K562 (cell line): ENCODE results near the gene CTDSPL2. TPM values are rescaled to one million over a fixed set of nuclear protein-coding genes. Genes with fewer than 3 reads are reported as not detected.

Experiments
- ATF1 ChIP-seq, 2 experiments: fragments of 450-650 bp in 1 of 2; IDR thresholded peaks; 2 replicates each; pipeline ENCODE4 v1.6.1; 2016; ENCODE audit warnings: missing compliant biosample characterization in 1 of 2, missing genetic modification characterization in 1 of 2
- BACH1 ChIP-seq: fragments of 200-800 bp; sonication (Bioruptor generic); IDR thresholded peaks from 2 replicates; pipeline ENCODE4 v1.6.1; 2016; ENCODE audit warnings: missing genetic modification characterization, missing compliant biosample characterization
- CBX1 ChIP-seq: sonication (generic); IDR thresholded peaks from 2 replicates; pipeline ENCODE4 v1.6.1; 2016; ENCODE audit warnings: antibody characterized with exemption, low read depth, mild to moderate bottlenecking
- CEBPB ChIP-seq: fragments of 450-650 bp; IDR thresholded peaks from 2 replicates; pipeline ENCODE4 v1.6.1; 2016; ENCODE audit warnings: missing genetic modification characterization, missing compliant biosample characterization
- MTA3 ChIP-seq: fragments of 450-650 bp; formaldehyde crosslinking; IDR thresholded peaks from 2 replicates; pipeline ENCODE4 v1.6.1; 2017; ENCODE audit warnings: mild to moderate bottlenecking, borderline replicate concordance
- NRF1 ChIP-seq, 2 experiments: fragments of 450-650 bp; IDR thresholded peaks in 1 of 2; conservative IDR thresholded peaks in 1 of 2; 2 replicates each; pipeline ENCODE4 v1.6.1; 2014; ENCODE audit warnings: mild to moderate bottlenecking in 2 of 2
- PCBP1 ChIP-seq: fragments of 200-400 bp; formaldehyde crosslinking; IDR thresholded peaks from 2 replicates; pipeline ENCODE4 v1.6.1; 2018; ENCODE audit warnings: mild to moderate bottlenecking, low read depth, low read length; ENCODE audit not compliant: poor library complexity, severe bottlenecking
- SLC30A9 ChIP-seq: fragments of 250-450 bp; sonication (Bioruptor Pico); IDR thresholded peaks from 2 replicates; pipeline ENCODE4 v1.8.0; 2022; ENCODE audit warnings: mild to moderate bottlenecking, moderate library complexity
- SMAD4 ChIP-seq: fragments of 250-450 bp; sonication (Bioruptor Pico); conservative IDR thresholded peaks from 2 replicates; pipeline ENCODE4 v1.8.0; 2021; ENCODE audit warnings: inconsistent platforms, mild to moderate bottlenecking, moderate library complexity
- SRF ChIP-seq, 2 experiments: fragments of 250-450, 450-650 bp in 1 of 2; sonication (Bioruptor Pico) in 1 of 2; sonication (generic) in 1 of 2; formaldehyde crosslinking; IDR thresholded peaks; 2 replicates each; pipeline versions ENCODE4 v1.5.0 to v1.5.1; 2020 to 2022; ENCODE audit warnings: mild to moderate bottlenecking in 1 of 2, missing genetic modification reagents in 1 of 2
- ZBTB8A ChIP-seq: fragments of 450-650 bp; IDR thresholded peaks from 2 replicates; pipeline ENCODE4 v1.6.1; 2018; ENCODE audit warnings: mild to moderate bottlenecking, moderate library complexity; ENCODE audit not compliant: partially characterized antibody
- ZNF445 ChIP-seq: fragments of 250-450 bp; sonication (Bioruptor Pico); IDR thresholded peaks from 2 replicates; pipeline ENCODE4 v1.4.0; 2020; ENCODE audit warnings: low read depth, mild to moderate bottlenecking, moderate library complexity
- polyA plus RNA-seq, 8 experiments: library from polyadenylated mRNA; depleted of rRNA in 4 of 8; stranded (reverse) in 5 of 8; unstranded in 3 of 8; fragments of >200 nt; fragmentation: Nextera tagmentation in 2 of 8; fragmentation: Illumina TruSeq in 1 of 8; extraction: Ambion mirVana in 2 of 8; extraction: Trizol in 1 of 8; gene quantifications; 2 replicates each; pipeline versions ENCODE4 v1.2.1 to v1.2.3, GENCODE V29; 2011 to 2014; ENCODE audit warnings: inconsistent platforms in 1 of 8, missing spikeins in 1 of 8
- total RNA-seq, 7 experiments: library from RNA; depleted of rRNA in 6 of 7; stranded (reverse); fragments of >200 nt in 6 of 7; fragmentation: Illumina TruSeq in 2 of 7; extraction: Trizol in 2 of 7; gene quantifications; 2 replicates each; pipeline versions ENCODE4 v1.2.1 to v1.2.3, GENCODE V29; 2011 to 2021; ENCODE audit warnings: low replicate concordance in 1 of 7
- TF ChIP-seq, protein P1 (sequence below): fragments of 250-450 bp; sonication (Bioruptor Pico); IDR thresholded peaks from 2 replicates; pipeline ENCODE4 v1.5.0; 2021
- TF ChIP-seq, protein P2 (sequence below): fragments of 250-450 bp; sonication (Bioruptor Pico); IDR thresholded peaks from 2 replicates; pipeline ENCODE4 v1.5.0; 2021; ENCODE audit warnings: mild to moderate bottlenecking, borderline replicate concordance
- TF ChIP-seq, protein P3 (sequence below): fragments of 250-450 bp; sonication (Bioruptor Pico); IDR thresholded peaks from 2 replicates; pipeline ENCODE4 v1.4.0; 2020; ENCODE audit warnings: mild to moderate bottlenecking
- TF ChIP-seq, protein P4 (sequence below): sonication (generic); formaldehyde crosslinking; IDR thresholded peaks from 2 replicates; pipeline ENCODE4 v1.8.1; 2023; ENCODE audit warnings: mild to moderate bottlenecking, missing genetic modification reagents
- TF ChIP-seq, protein P5 (sequence below): fragments of 450-650 bp; IDR thresholded peaks from 2 replicates; pipeline ENCODE4 v1.6.1; 2014; ENCODE audit warnings: low read depth, mild to moderate bottlenecking, moderate library complexity, borderline replicate concordance

CTDSPL2 gene
- total and polyA plus RNA-seq, 9 of the 15 experiments (the other 6 are each of a cell fraction or from before 2014, with no cell fraction given): 16.8 to 79.0 (median 53.1) TPM

DNA sequence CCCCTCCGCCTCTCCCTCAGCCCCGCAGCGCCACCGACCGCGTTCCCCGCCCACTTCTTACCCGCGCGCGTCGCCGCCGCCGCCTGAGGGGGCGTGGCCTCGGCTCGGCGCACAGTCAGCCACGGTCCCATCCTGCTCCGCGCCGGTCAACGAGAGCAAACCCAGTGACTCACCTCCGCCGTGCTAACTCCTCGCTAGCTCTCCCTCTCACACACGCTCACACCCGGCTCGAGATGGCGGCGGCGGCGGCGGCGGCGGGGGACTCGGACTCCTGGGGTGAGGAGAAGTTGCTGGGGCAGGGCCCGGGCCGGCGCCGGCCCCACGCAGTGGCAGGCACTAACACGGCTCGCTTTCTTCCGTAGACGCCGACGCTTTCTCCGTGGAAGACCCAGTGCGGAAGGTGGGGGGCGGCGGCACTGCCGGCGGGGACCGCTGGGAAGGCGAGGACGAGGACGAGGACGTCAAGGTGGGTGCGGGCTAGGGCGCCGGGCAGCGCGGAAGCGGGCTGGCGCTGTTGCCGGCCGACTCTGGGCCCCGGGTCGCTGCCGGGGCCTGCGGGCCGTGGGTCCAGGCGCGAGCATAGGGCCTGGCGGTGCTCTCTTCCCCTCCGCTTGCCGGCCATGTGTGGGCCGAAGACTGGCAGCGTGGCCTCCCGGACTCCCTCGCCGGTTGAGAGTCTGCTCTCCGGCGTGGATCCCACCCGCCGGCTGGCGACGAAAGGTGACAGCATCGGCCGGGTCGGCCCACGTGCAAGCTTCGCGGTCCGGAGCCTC, 109.7 kb downstream of the CTDSPL2 start, which contains the start of gene EIF3J (continued):
- TF ChIP-seq ATF1 (CRISPR knock-in tag; IDR thresholded peaks at IDR 0.05) (0 out of 2 replicates have a peak, but pooled peaks have one; percentile 10), ATF1 (tag; IDR thresholded peaks at IDR 0.05) (peak; percentile 52; the same call in 1 of the 2 replicates), PCBP1 (peak; percentile 89), SLC30A9 (0 out of 2 replicates have a peak, but pooled peaks have one; percentile 32), NRF1 (conservative IDR thresholded peaks at IDR 0.05 in 1 of 2, IDR thresholded peaks at IDR 0.05 in 1 of 2) (peak; percentile 70 to 71), BACH1 (tag) (no peak), SRF (CRISPR knock-in tag; IDR thresholded peaks at IDR 0.05) (0 out of 4 replicates have a peak, but pooled peaks of 1 of the 2 experiments have one; percentile 34), SMAD4 (peak; percentile 32), ZBTB8A (no peak), MTA3 (peak; percentile 9; the same call in 1 of the 2 replicates), ZNF445 (CRISPR knock-in tag) (no peak), CEBPB (tag) (no peak), CBX1 (peak; percentile 91)
- TF ChIP-seq, protein P1, sequence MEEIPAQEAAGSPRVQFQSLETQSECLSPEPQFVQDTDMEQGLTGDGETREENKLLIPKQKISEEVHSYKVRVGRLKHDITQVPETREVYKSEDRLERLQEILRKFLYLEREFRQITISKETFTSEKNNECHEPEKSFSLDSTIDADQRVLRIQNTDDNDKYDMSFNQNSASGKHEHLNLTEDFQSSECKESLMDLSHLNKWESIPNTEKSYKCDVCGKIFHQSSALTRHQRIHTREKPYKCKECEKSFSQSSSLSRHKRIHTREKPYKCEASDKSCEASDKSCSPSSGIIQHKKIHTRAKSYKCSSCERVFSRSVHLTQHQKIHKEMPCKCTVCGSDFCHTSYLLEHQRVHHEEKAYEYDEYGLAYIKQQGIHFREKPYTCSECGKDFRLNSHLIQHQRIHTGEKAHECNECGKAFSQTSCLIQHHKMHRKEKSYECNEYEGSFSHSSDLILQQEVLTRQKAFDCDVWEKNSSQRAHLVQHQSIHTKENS: no peak
- TF ChIP-seq, protein P2, sequence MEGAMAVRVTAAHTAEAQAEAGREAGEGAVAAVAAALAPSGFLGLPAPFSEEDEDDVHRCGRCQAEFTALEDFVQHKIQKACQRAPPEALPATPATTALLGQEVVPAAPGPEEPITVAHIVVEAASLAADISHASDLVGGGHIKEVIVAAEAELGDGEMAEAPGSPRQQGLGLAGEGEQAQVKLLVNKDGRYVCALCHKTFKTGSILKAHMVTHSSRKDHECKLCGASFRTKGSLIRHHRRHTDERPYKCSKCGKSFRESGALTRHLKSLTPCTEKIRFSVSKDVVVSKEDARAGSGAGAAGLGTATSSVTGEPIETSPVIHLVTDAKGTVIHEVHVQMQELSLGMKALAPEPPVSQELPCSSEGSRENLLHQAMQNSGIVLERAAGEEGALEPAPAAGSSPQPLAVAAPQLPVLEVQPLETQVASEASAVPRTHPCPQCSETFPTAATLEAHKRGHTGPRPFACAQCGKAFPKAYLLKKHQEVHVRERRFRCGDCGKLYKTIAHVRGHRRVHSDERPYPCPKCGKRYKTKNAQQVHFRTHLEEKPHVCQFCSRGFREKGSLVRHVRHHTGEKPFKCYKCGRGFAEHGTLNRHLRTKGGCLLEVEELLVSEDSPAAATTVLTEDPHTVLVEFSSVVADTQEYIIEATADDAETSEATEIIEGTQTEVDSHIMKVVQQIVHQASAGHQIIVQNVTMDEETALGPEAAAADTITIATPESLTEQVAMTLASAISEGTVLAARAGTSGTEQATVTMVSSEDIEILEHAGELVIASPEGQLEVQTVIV: no peak
- TF ChIP-seq, protein P3, sequence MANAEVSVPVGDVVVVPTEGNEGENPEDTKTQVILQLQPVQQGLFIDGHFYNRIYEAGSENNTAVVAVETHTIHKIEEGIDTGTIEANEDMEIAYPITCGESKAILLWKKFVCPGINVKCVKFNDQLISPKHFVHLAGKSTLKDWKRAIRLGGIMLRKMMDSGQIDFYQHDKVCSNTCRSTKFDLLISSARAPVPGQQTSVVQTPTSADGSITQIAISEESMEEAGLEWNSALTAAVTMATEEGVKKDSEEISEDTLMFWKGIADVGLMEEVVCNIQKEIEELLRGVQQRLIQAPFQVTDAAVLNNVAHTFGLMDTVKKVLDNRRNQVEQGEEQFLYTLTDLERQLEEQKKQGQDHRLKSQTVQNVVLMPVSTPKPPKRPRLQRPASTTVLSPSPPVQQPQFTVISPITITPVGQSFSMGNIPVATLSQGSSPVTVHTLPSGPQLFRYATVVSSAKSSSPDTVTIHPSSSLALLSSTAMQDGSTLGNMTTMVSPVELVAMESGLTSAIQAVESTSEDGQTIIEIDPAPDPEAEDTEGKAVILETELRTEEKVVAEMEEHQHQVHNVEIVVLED: peak; percentile 73
- TF ChIP-seq, protein P4, sequence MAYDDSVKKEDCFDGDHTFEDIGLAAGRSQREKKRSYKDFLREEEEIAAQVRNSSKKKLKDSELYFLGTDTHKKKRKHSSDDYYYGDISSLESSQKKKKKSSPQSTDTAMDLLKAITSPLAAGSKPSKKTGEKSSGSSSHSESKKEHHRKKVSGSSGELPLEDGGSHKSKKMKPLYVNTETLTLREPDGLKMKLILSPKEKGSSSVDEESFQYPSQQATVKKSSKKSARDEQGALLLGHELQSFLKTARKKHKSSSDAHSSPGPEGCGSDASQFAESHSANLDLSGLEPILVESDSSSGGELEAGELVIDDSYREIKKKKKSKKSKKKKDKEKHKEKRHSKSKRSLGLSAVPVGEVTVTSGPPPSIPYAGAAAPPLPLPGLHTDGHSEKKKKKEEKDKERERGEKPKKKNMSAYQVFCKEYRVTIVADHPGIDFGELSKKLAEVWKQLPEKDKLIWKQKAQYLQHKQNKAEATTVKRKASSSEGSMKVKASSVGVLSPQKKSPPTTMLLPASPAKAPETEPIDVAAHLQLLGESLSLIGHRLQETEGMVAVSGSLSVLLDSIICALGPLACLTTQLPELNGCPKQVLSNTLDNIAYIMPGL (CRISPR knock-in tag): peak; percentile 35; the same call in 1 of the 2 replicates
- TF ChIP-seq, protein P5, sequence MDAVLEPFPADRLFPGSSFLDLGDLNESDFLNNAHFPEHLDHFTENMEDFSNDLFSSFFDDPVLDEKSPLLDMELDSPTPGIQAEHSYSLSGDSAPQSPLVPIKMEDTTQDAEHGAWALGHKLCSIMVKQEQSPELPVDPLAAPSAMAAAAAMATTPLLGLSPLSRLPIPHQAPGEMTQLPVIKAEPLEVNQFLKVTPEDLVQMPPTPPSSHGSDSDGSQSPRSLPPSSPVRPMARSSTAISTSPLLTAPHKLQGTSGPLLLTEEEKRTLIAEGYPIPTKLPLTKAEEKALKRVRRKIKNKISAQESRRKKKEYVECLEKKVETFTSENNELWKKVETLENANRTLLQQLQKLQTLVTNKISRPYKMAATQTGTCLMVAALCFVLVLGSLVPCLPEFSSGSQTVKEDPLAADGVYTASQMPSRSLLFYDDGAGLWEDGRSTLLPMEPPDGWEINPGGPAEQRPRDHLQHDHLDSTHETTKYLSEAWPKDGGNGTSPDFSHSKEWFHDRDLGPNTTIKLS: peak; percentile 71; the same call in 1 of the 2 replicates
